DND-41 (cell line): ENCODE results near the gene SCAND1.
A peak's percentile ranks its signal among the peaks of the same experiment; 100 is the strongest.

Experiments used
- EZH2 ChIP-seq: IDR thresholded peaks from 3 replicates; pipeline ENCODE4 v1.6.1; 2012; ENCODE audit warnings: borderline replicate concordance, low read depth, mild to moderate bottlenecking, moderate library complexity, low read length, inconsistent platforms; ENCODE audit not compliant: severe bottlenecking
- TF ChIP-seq, protein P1 (sequence below): IDR thresholded peaks from 2 replicates; pipeline ENCODE4 v1.5.1; 2012; ENCODE audit warnings: borderline replicate concordance, low read length, moderate library complexity, mild to moderate bottlenecking; ENCODE audit not compliant: poor library complexity, severe bottlenecking; ENCODE audit errors: extremely low read depth

DNA sequence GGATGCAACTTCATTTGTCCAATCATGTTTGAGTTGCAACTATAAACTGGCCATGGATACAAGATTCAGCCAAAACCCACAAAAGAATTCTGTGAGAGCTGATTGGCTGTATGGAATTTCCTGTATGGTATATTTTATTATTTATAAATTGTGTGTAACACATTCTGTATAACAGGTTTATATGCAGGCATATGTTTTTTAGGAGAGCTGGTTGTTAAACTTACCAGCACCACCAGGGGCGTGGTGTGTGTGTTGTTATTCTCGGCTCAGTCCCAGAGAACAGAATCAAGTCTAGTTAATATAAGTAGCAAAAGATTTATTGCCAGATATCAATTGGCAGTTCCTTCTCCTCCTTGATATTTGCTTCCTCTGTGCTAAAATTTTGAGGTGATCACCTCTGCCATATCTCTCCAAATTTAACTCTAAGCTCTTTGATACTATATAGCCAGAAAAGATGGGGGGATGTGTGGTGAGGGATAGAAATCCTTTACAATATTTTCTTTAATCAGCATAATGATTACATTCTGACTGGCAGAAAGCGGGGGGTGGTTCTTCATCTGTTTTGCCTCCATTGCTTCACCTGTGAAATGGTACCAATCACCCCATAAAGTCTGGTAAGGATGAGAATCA lies 37.0 kb upstream of the SCAND1 start:
- no peak for TF ChIP-seq EZH2
- TF ChIP-seq, protein P1, sequence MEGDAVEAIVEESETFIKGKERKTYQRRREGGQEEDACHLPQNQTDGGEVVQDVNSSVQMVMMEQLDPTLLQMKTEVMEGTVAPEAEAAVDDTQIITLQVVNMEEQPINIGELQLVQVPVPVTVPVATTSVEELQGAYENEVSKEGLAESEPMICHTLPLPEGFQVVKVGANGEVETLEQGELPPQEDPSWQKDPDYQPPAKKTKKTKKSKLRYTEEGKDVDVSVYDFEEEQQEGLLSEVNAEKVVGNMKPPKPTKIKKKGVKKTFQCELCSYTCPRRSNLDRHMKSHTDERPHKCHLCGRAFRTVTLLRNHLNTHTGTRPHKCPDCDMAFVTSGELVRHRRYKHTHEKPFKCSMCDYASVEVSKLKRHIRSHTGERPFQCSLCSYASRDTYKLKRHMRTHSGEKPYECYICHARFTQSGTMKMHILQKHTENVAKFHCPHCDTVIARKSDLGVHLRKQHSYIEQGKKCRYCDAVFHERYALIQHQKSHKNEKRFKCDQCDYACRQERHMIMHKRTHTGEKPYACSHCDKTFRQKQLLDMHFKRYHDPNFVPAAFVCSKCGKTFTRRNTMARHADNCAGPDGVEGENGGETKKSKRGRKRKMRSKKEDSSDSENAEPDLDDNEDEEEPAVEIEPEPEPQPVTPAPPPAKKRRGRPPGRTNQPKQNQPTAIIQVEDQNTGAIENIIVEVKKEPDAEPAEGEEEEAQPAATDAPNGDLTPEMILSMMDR = peak; percentile 54
